HepG2 (cell line): ENCODE results near the gene ACTR1B. TPM values are rescaled to one million over a fixed set of nuclear protein-coding genes. Genes with fewer than 3 reads are reported as not detected.

Source experiments
- ATF7 ChIP-seq, 2 experiments: fragments of 450-650 bp in 1 of 2; sonication (generic) in 1 of 2; formaldehyde crosslinking in 1 of 2; IDR thresholded peaks; 2 replicates each; pipeline versions ENCODE4 v1.4.0 to v1.6.1; 2016 to 2020; ENCODE audit warnings: antibody characterized with exemption in 1 of 2, mild to moderate bottlenecking in 1 of 2, missing genetic modification reagents in 1 of 2
- BORCS8-MEF2B ChIP-seq: sonication (generic); formaldehyde crosslinking; IDR thresholded peaks from 2 replicates; pipeline ENCODE4 v1.8.0; 2022; ENCODE audit warnings: mild to moderate bottlenecking, missing genetic modification reagents
- FIP1L1 ChIP-seq: fragments of 200-400 bp; formaldehyde crosslinking; IDR thresholded peaks from 2 replicates; pipeline ENCODE4 v1.6.1; 2018; ENCODE audit warnings: low read depth, mild to moderate bottlenecking, low read length, moderate library complexity, borderline replicate concordance; ENCODE audit not compliant: insufficient read depth
- KAT7 ChIP-seq: IDR thresholded peaks from 2 replicates; pipeline ENCODE4 v1.6.1; 2018; ENCODE audit warnings: borderline replicate concordance, missing compliant biosample characterization
- KDM4B ChIP-seq: sonication (generic); formaldehyde crosslinking; IDR thresholded peaks from 2 replicates; pipeline ENCODE4 v1.4.0; 2020; ENCODE audit warnings: missing genetic modification reagents
- MATR3 ChIP-seq: sonication (generic); formaldehyde crosslinking; IDR thresholded peaks from 2 replicates; pipeline ENCODE4 v1.4.0; 2020; ENCODE audit warnings: missing genetic modification reagents
- MYC ChIP-seq: sonication (generic); formaldehyde crosslinking; IDR thresholded peaks from 2 replicates; pipeline ENCODE4 v1.9.0; 2021; ENCODE audit warnings: missing genetic modification reagents, borderline replicate concordance
- NBN ChIP-seq: fragments of 450-650 bp; conservative IDR thresholded peaks from 2 replicates; pipeline ENCODE4 v1.6.1; 2017
- NR2C2 ChIP-seq: sonication (generic); formaldehyde crosslinking; IDR thresholded peaks from 2 replicates; pipeline ENCODE4 v1.4.0; 2020; ENCODE audit warnings: missing genetic modification reagents, mild to moderate bottlenecking, moderate library complexity, borderline replicate concordance
- NR2F2 ChIP-seq: IDR thresholded peaks from 2 replicates; pipeline ENCODE4 v1.6.1; 2012; ENCODE audit warnings: low read depth, inconsistent platforms, borderline replicate concordance
- REL ChIP-seq: sonication (generic); formaldehyde crosslinking; conservative IDR thresholded peaks from 2 replicates; pipeline ENCODE4 v1.8.0; 2022; ENCODE audit warnings: mild to moderate bottlenecking, missing genetic modification reagents, moderate library complexity
- SIN3B ChIP-seq: fragments of 150-350 bp; IDR thresholded peaks from 2 replicates; pipeline ENCODE4 v1.6.1; 2014; ENCODE audit warnings: low read length
- SP2 ChIP-seq: sonication (generic); formaldehyde crosslinking; IDR thresholded peaks from 2 replicates; pipeline ENCODE4 v1.5.1; 2020; ENCODE audit warnings: mild to moderate bottlenecking, missing genetic modification reagents
- STAT5B ChIP-seq: sonication (generic); formaldehyde crosslinking; IDR thresholded peaks from 2 replicates; pipeline ENCODE4 v1.4.0; 2020; ENCODE audit warnings: missing genetic modification reagents
- ZNF329 ChIP-seq: sonication (generic); formaldehyde crosslinking; IDR thresholded peaks from 2 replicates; pipeline ENCODE4 v1.9.0; 2021; ENCODE audit warnings: low read depth, mild to moderate bottlenecking, missing genetic modification reagents
- ZNF335 ChIP-seq: sonication (generic); formaldehyde crosslinking; IDR thresholded peaks from 2 replicates; pipeline ENCODE4 v1.4.0; 2020; ENCODE audit warnings: missing genetic modification reagents
- polyA plus RNA-seq, 8 experiments: library from polyadenylated mRNA; depleted of rRNA in 3 of 8; stranded (reverse) in 7 of 8; unstranded in 1 of 8; fragments of >200 nt; fragmentation: Illumina TruSeq in 4 of 8; extraction: Trizol in 4 of 8; gene quantifications; 2 replicates each; pipeline versions ENCODE4 v1.2.1 to v1.2.3, GENCODE V29; 2011 to 2016; ENCODE audit warnings: low read depth in 4 of 8, missing spikeins in 1 of 8, mixed read lengths in 1 of 8; ENCODE audit not compliant: insufficient read depth in 1 of 8
- total RNA-seq, 5 experiments: library from RNA; depleted of rRNA; stranded (reverse); fragments of >200 nt; fragmentation: Illumina TruSeq; extraction: Trizol; gene quantifications; 2 replicates each; pipeline ENCODE4 v1.2.3, GENCODE V29; 2016; ENCODE audit warnings: low read depth in 1 of 5
- TF ChIP-seq, protein P1 (sequence below): sonication (generic); formaldehyde crosslinking; IDR thresholded peaks from 2 replicates; pipeline ENCODE4 v1.8.0; 2022; ENCODE audit warnings: missing genetic modification reagents, mild to moderate bottlenecking, inconsistent platforms, borderline replicate concordance
- TF ChIP-seq, protein P2 (sequence below): sonication (generic); formaldehyde crosslinking; IDR thresholded peaks from 2 replicates; pipeline ENCODE4 v1.5.1; 2020; ENCODE audit warnings: mild to moderate bottlenecking, missing genetic modification reagents, borderline replicate concordance
- TF ChIP-seq, protein P3 (sequence below): sonication (generic); formaldehyde crosslinking; IDR thresholded peaks from 2 replicates; pipeline ENCODE4 v1.5.0; 2020; ENCODE audit warnings: missing genetic modification reagents
- TF ChIP-seq, protein P4 (sequence below): sonication (generic); formaldehyde crosslinking; IDR thresholded peaks from 2 replicates; pipeline ENCODE4 v1.4.0; 2020; ENCODE audit warnings: mild to moderate bottlenecking, low read depth, missing genetic modification reagents

ACTR1B gene
- total and polyA plus RNA-seq, 2 of the 13 experiments (the other 11 are each of a cell fraction or from before 2014, with no cell fraction given) = 61.7 to 76.7 TPM

DNA sequence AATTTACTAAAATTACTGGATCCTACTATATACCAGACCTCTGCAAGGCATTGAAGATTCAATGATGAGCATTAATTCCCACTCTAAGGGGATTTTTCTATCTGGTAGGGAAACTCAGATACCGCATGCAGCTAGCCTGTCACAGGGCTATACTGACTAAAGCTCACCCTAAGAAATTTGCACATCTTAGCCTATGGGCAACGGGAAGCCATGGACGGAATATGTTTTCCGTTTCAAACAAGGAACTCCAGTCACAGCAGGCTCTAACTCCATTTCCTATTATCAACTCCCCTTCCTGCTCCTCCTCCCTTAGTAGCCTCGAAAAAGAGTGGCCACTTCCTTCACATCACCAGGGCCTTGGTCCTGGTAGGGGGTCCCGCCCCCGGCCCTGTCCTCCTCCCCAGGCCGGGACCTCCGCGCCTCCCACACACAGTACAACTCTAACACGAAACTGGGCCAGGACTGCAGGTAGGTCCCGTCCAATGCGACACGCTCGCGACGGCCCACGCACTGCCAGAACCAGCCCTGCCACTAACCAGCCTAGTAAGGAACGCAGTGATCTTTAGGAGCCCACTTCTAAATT is 18.6 kb downstream of the ACTR1B start (continued):
- TF ChIP-seq STAT5B (CRISPR knock-in tag) (no peak), REL (CRISPR knock-in tag) (peak; percentile 17; the same call in 1 of the 2 replicates), BORCS8-MEF2B (peak; percentile 50; the same call in 1 of the 2 replicates), MYC (CRISPR knock-in tag) (no peak), NBN (no peak), ATF7 (IDR thresholded peaks at IDR 0.05) (no peak), ATF7 (CRISPR knock-in tag; IDR thresholded peaks at IDR 0.05) (0 out of 2 replicates have a peak, but pooled peaks have one; percentile 34), NR2C2 (no peak), NR2F2 (no peak), FIP1L1 (no peak), ZNF329 (CRISPR knock-in tag) (peak; percentile 10; the same call in 1 of the 2 replicates), SP2 (CRISPR knock-in tag) (no peak), ZNF335 (CRISPR knock-in tag) (no peak), SIN3B (no peak), MATR3 (CRISPR knock-in tag) (no peak), KDM4B (CRISPR knock-in tag) (0 out of 2 replicates have a peak, but pooled peaks have one; percentile 7), KAT7 (CRISPR knock-in tag) (no peak)
- TF ChIP-seq, protein P1, sequence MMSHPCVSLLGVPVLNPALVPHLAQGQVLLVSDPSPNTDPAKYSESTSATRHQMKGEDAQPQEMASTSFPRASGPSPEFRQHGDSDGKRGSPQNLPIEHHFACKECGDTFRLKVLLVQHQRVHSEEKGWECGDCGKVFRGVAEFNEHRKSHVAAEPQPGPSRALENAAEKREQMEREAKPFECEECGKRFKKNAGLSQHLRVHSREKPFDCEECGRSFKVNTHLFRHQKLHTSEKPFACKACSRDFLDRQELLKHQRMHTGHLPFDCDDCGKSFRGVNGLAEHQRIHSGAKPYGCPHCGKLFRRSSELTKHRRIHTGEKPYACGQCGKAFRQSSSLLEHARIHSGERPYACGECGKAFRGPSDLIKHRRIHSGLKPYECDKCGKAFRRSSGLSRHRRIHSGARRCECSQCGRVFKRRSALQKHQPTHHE (CRISPR knock-in tag) = 0 out of 2 replicates have a peak, but pooled peaks have one; percentile 20
- TF ChIP-seq, protein P2, sequence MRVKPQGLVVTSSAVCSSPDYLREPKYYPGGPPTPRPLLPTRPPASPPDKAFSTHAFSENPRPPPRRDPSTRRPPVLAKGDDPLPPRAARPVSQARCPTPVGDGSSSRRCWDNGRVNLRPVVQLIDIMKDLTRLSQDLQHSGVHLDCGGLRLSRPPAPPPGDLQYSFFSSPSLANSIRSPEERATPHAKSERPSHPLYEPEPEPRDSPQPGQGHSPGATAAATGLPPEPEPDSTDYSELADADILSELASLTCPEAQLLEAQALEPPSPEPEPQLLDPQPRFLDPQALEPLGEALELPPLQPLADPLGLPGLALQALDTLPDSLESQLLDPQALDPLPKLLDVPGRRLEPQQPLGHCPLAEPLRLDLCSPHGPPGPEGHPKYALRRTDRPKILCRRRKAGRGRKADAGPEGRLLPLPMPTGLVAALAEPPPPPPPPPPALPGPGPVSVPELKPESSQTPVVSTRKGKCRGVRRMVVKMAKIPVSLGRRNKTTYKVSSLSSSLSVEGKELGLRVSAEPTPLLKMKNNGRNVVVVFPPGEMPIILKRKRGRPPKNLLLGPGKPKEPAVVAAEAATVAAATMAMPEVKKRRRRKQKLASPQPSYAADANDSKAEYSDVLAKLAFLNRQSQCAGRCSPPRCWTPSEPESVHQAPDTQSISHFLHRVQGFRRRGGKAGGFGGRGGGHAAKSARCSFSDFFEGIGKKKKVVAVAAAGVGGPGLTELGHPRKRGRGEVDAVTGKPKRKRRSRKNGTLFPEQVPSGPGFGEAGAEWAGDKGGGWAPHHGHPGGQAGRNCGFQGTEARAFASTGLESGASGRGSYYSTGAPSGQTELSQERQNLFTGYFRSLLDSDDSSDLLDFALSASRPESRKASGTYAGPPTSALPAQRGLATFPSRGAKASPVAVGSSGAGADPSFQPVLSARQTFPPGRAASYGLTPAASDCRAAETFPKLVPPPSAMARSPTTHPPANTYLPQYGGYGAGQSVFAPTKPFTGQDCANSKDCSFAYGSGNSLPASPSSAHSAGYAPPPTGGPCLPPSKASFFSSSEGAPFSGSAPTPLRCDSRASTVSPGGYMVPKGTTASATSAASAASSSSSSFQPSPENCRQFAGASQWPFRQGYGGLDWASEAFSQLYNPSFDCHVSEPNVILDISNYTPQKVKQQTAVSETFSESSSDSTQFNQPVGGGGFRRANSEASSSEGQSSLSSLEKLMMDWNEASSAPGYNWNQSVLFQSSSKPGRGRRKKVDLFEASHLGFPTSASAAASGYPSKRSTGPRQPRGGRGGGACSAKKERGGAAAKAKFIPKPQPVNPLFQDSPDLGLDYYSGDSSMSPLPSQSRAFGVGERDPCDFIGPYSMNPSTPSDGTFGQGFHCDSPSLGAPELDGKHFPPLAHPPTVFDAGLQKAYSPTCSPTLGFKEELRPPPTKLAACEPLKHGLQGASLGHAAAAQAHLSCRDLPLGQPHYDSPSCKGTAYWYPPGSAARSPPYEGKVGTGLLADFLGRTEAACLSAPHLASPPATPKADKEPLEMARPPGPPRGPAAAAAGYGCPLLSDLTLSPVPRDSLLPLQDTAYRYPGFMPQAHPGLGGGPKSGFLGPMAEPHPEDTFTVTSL (CRISPR knock-in tag) = 0 out of 2 replicates have a peak, but pooled peaks have one; percentile 20
- TF ChIP-seq, protein P3, sequence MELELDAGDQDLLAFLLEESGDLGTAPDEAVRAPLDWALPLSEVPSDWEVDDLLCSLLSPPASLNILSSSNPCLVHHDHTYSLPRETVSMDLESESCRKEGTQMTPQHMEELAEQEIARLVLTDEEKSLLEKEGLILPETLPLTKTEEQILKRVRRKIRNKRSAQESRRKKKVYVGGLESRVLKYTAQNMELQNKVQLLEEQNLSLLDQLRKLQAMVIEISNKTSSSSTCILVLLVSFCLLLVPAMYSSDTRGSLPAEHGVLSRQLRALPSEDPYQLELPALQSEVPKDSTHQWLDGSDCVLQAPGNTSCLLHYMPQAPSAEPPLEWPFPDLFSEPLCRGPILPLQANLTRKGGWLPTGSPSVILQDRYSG = no peak
- TF ChIP-seq, protein P4, sequence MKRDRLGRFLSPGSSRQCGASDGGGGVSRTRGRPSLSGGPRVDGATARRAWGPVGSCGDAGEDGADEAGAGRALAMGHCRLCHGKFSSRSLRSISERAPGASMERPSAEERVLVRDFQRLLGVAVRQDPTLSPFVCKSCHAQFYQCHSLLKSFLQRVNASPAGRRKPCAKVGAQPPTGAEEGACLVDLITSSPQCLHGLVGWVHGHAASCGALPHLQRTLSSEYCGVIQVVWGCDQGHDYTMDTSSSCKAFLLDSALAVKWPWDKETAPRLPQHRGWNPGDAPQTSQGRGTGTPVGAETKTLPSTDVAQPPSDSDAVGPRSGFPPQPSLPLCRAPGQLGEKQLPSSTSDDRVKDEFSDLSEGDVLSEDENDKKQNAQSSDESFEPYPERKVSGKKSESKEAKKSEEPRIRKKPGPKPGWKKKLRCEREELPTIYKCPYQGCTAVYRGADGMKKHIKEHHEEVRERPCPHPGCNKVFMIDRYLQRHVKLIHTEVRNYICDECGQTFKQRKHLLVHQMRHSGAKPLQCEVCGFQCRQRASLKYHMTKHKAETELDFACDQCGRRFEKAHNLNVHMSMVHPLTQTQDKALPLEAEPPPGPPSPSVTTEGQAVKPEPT (CRISPR knock-in tag) = 0 out of 2 replicates have a peak, but pooled peaks have one; percentile 6
